Cardiac atrium fibroblast (primary cell): ENCODE results near the gene CLMP. TPM values are rescaled to one million over a fixed set of nuclear protein-coding genes. Genes with fewer than 3 reads are reported as not detected.

Source experiments
- total RNA-seq: library from RNA; depleted of rRNA; stranded (reverse); fragments of >200 nt; gene quantifications from 2 replicates; pipeline ENCODE4 v1.2.3, GENCODE V29; 2015

The CLMP gene
- total RNA-seq = 178 and 189 TPM in 2 replicates

GRCh38 chr11:123195188-123196059, at the start of gene CLMP:
TSS of gene CLMP (minus strand) at chr11:123195248. CDS start at chr11:123194940, 308 bp downstream.

GRCh38 chr11:123061403-123062157, 133.5 kb downstream of the CLMP start, which contains the start of gene HSPA8:
TSS of gene HSPA8 (minus strand) at chr11:123062136. CDS start at chr11:123061324, 812 bp downstream.

Other genes starting within 250 kb of the CLMP start
- not detected in 2 replicates for gene BSX, start 213.4 kb downstream of the CLMP start, total RNA-seq
- 1,994 and 2,025 TPM in 2 replicates for gene HSPA8, start 133.1 kb downstream of the CLMP start, total RNA-seq
- 1.3 and 11.3 TPM in 2 replicates for gene GRAMD1B, start 235.0 kb upstream of the CLMP start, total RNA-seq